Calu3 (cell line): ENCODE results near the gene CACNG4. TPM values are rescaled to one million over a fixed set of nuclear protein-coding genes. Genes with fewer than 3 reads are reported as not detected.

Experiments
- BruUV-seq: library from RNA; stranded (reverse); fragments of 400-500 nt; replicated peaks from 2 replicates; lab custom pipeline; 2021; lab: Mats Ljungman, UMichigan
- CTCF ChIA-PET: fragments of 300-600 bp; sonication (Branson Sonifier 250); formaldehyde crosslinking; loops from one replicate; lab custom pipeline; 2022; ENCODE audit warnings: antibody characterized with exemption; lab: Charles Lee
- DNase-seq: peaks from one replicate; pipeline ENCODE4 v3.0.0; 2022
- H3K27ac Mint-ChIP-seq: one replicate; pipeline ENCODE4 v1.8.0; 2022; ENCODE audit warnings: mixed read lengths; ENCODE audit not compliant: unreplicated experiment
- H3K27me3 Mint-ChIP-seq: one replicate; pipeline ENCODE4 v1.8.0; 2022; ENCODE audit warnings: mixed read lengths; ENCODE audit not compliant: unreplicated experiment
- H3K36me3 Mint-ChIP-seq: one replicate; pipeline ENCODE4 v1.8.0; 2022; ENCODE audit warnings: mild to moderate bottlenecking, moderate library complexity, mixed read lengths; ENCODE audit not compliant: insufficient read depth, unreplicated experiment
- H3K4me1 Mint-ChIP-seq: one replicate; pipeline ENCODE4 v1.8.0; 2022; ENCODE audit warnings: mild to moderate bottlenecking, low read depth, mixed read lengths; ENCODE audit not compliant: unreplicated experiment
- H3K4me3 Mint-ChIP-seq: one replicate; pipeline ENCODE4 v1.8.0; 2022; ENCODE audit warnings: mild to moderate bottlenecking, low read depth, moderate library complexity, mixed read lengths; ENCODE audit not compliant: unreplicated experiment
- H3K9me3 Mint-ChIP-seq: one replicate; pipeline ENCODE4 v1.8.0; 2022; ENCODE audit warnings: low read depth, mixed read lengths; ENCODE audit not compliant: unreplicated experiment
- CTCF ChIP-seq: fragments of 200-600 bp; IDR thresholded peaks from one replicate; pipeline ENCODE4 v1.8.0; 2022; ENCODE audit warnings: antibody characterized with exemption; ENCODE audit not compliant: unreplicated experiment
- intact Hi-C: fragments of 100-400 bp; cut with micrococcal nuclease; formaldehyde crosslinking; loops from one replicate; pipeline ENCODE4 v1.10.0; 2022; ENCODE audit not compliant: unreplicated experiment
- total RNA-seq: library from RNA; stranded (reverse); gene quantifications from 2 replicates; pipeline ENCODE4 v1.2.3, GENCODE V29; 2022

CACNG4 gene
- total RNA-seq, 1 experiment from 2014 or later: 3.8 TPM

GRCh38 chr17:67011527-67012175 is 47.1 kb downstream of the CACNG4 start:
- DNase-seq: no peak
- Mint-ChIP-seq H3K4me1 (no peaks in the 10 kb centered on the region), H3K9me3 (no peaks in the 10 kb centered on the region), H3K27ac (no peak overlapping the region), H3K36me3 (no peaks in the 10 kb centered on the region), H3K27me3 (peaks cover 43% of the 10 kb centered on the region), H3K4me3 (no peak overlapping the region)
- CTCF ChIA-PET: no interaction called here
- no TSS peak for BruUV-seq
- no peak for TF ChIP-seq CTCF
- intact Hi-C loops: no loop called here

- no peak overlapping the region for H3K4me3 Mint-ChIP-seq
- no peaks in the 10 kb centered on the region for H3K4me1 Mint-ChIP-seq
- no peak overlapping the region for H3K27ac Mint-ChIP-seq
- TF ChIP-seq CTCF: no peak
- CTCF ChIA-PET: no interaction called here
- H3K27me3 Mint-ChIP-seq: peaks cover 36% of the 10 kb centered on the region
- intact Hi-C loops: no loop called here
- H3K36me3 Mint-ChIP-seq: no peaks in the 10 kb centered on the region
- no TSS peak for BruUV-seq
- no peaks in the 10 kb centered on the region for H3K9me3 Mint-ChIP-seq
- no peak for DNase-seq
Observed at GRCh38 chr17:67013891-67014290, 49.4 kb downstream of the CACNG4 start.

GRCh38 chr17:67015001-67015400 is 50.5 kb downstream of the CACNG4 start:
- H3K4me3 Mint-ChIP-seq: no peak overlapping the region
- DNase-seq: no peak
- no peaks in the 10 kb centered on the region for H3K9me3 Mint-ChIP-seq
- intact Hi-C loops: no loop called here
- peaks cover 28% of the 10 kb centered on the region for H3K27me3 Mint-ChIP-seq
- no peak for TF ChIP-seq CTCF
- H3K4me1 Mint-ChIP-seq: no peaks in the 10 kb centered on the region
- CTCF ChIA-PET: no interaction called here
- H3K36me3 Mint-ChIP-seq: no peaks in the 10 kb centered on the region
- H3K27ac Mint-ChIP-seq: no peak overlapping the region
- BruUV-seq: no TSS peak

- H3K27ac Mint-ChIP-seq: no peak overlapping the region
- BruUV-seq: no TSS peak
- no peak for DNase-seq
- CTCF ChIA-PET: interaction anchor here (1.4 kb wide), 1 partner anchor 10 kb away, joined by 4 read pairs; no protein-coding TSS in a partner anchor
- no peaks in the 10 kb centered on the region for H3K9me3 Mint-ChIP-seq
- intact Hi-C loops: no loop called here
- H3K36me3 Mint-ChIP-seq: no peaks in the 10 kb centered on the region
- no peak overlapping the region for H3K4me3 Mint-ChIP-seq
- no peaks in the 10 kb centered on the region for H3K4me1 Mint-ChIP-seq
- TF ChIP-seq CTCF: no peak
- H3K27me3 Mint-ChIP-seq: peaks cover 16% of the 10 kb centered on the region
Observed at GRCh38 chr17:67016039-67016762, 51.7 kb downstream of the CACNG4 start.
